H54 (cell line): ENCODE measurements around the gene CAMSAP1.

Experiments
- DNase-seq: peaks from one replicate; pipeline ENCODE4 v3.0.0; 2011; ENCODE audit warnings: low spot score, mixed read lengths; ENCODE audit not compliant: insufficient read length
- FAIRE-seq: peaks from 3 replicates; lab custom pipeline; 2011; peaks lifted over from hg19 to GRCh38; lab: Jason Lieb, UNC
- POLR2A ChIP-seq: IDR thresholded peaks from 2 replicates; pipeline ENCODE4 v1.6.1; 2011; ENCODE audit warnings: low read depth, mild to moderate bottlenecking, low read length

Gene CAMSAP1

DNA sequence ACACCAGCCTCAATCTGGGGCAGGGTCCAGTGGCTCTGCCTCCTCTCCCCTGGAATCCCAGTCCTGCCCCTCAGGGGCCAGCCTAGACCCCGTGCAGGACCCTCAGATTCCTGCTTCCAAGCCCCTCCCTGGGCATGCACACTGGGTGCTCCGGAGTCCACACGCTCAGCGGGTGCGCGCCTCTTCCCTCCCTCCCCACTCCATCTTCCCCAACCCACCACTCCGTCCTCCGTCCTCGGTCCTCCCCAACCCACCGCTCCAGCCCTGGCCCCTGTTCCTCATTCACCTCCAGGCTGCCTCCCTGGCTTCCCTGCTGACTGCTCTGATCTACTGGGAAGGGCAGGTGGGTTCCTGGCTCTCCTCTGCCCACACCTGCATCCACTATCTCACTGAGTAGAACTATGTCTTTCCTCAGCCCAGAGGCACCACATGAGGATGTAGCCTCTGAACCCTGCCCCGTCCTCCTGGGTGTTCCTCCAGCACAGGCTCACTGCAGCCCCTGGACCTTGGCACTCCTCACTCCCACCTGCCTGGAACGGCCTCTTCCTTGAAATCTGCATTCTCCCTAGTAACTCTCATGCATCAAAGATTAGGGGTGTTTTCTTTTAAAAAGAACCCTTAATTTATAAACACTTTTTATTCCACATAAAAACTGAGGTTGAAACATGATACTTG lies 92.8 kb downstream of the CAMSAP1 start:
- no peak for TF ChIP-seq POLR2A
- no peak for DNase-seq
- no peak for FAIRE-seq

DNA sequence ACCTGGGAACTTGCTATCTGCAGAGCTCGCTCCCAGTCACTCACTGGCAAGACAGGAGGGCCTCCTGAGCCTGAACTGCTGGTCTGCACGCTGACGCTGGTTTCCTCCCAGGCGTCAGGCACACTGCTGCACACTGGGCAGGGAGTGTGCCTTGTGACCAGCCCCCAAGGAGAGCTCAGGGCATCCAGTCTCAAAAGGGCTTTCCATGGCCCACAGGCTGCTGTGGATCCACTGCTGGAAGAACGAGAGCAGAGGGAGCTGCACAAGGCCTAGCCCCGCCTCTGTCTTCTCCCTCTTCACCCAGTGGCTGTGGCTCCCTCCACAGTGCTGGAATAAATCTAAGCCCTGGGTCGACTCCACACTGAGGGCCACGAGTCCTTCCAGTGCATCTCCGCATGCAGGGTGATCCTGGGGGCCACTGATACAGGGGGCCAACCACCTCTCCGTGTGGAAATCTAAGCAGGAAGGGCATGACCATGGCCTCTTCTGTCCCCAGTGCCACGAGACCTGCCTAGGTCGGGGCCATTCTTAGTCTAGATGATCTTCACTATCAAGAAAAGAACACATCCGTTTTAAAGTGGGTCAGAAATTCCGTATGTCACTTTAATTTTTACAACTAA lies 93.6 kb downstream of the CAMSAP1 start:
- DNase-seq = no peak
- FAIRE-seq = no peak
- no peak for TF ChIP-seq POLR2A

DNA sequence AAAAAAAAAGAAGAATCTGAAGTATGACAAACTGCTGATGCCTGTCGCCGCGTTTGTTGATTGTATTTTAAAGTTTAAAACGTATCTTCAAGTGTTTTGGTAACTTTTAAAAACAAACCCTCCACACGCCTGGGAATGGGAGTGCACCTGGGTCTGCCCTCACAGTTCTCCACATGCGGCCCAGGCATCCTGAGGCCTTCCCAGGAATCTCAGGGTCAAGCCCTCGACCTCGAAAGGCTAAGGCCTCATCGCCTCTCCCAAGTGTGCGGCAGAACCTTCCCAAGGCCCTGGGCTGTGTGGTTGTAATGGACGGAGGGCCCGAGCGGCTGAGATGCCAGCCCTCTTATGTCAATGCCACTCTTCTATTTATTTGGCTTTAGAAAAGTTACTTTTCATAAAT lies 94.4 kb downstream of the CAMSAP1 start:
- FAIRE-seq (no peak), DNase-seq (no peak)
- TF ChIP-seq POLR2A = no peak

DNA sequence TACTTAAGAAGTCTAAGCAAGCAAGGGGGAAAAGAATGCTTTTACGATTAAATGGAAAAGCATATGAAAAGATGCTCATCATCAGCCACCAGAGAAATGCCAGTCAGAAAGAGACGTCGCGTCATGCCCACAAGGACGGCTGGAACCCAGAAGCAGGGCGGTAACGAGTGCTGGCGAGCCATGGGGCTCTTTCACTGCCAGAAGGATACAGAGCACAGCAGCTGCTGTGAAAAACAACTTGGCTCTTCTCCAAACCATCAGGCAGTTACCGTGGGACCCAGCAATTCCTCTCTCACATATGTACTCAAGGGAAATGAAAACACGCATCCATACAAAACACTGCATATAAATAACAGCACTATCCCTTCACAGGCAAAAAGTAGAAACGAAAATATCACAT lies 95.5 kb downstream of the CAMSAP1 start:
- TF ChIP-seq POLR2A = no peak
- FAIRE-seq (no peak), DNase-seq (no peak)

DNA sequence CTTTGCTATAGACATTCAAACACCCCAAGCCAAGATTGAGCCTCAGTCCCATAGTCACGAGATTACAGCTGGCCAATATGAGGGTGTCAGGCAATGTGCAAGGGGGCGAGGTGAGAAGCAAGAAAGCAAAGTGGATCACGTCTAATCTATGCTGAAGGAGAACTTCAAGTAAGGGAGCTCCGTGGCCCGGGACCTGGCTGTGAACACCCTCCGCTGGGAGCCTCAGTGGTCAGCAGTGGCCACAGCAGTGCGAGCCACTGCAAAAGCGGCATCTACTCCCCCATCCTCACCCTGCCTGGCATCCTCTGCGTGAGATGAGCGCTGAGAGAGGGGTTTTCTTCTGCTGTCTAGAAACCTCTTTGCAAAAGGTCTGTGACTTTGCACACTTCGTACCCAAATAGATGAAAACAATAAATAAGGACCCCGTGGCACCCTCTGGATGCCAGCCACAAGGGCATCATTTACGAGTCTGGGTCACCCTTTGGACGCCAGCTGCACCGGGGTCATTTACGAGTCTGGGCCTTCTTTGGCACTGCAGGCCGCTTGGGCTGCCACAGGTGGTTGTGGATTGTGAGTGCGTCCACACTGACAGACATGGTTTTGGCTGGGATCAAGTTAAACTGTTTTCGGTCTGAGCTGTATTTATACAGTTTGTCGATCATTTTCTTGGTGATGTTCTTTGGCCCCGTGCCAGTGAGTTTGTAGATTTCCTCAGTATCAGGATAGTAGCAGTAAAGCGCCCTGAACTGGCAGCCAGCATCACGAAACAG lies 96.4 kb downstream of the CAMSAP1 start:
- FAIRE-seq (no peak), DNase-seq (no peak)
- no peak for TF ChIP-seq POLR2A

DNA sequence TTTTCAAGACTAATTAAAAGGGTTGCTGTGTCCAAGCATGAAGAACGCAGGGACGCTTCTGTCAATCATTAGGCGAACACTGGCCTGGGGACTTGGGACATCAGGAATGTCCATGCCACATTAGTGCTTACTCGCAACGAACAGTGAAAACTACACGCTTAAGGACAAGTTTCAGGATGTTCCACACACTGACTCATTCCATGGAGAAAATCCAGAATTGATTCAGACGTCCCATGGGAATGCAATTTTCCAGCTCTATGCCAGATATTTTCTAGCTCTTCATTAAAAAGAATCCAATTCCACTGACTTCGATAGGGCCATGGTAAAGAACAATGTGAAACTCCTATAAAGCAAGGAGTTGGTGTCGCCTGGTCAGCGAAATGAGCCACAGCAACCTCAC lies 98.2 kb downstream of the CAMSAP1 start:
- DNase-seq = no peak
- TF ChIP-seq POLR2A = no peak
- FAIRE-seq = no peak

DNA sequence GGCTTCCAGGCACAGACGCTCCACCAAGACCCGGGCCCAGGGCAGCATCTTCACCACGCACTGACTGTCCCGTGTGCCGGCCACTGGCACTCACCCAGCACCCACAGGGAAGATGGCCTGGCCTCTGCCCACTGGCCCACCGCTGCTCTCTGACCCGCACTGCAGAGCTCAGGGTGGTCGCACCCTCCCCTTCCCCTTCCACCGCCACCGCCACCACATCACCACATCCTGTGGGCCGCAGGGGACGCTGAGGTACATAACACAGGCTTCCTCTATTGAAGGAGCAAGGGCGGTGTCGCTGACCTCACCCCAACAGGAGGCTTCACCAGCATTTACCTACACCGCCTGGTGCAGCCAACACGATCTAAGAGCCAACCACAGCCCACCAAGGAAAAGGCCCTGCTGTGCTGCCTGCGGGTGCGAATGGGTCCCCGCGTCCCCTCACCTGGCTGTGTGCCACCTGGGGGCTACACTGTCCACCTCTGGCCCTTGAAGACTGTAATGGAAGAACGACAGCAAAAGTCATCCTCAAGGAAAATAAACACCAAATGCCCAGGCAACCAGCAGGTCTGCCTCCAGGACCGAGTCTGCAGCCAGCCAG lies 101.8 kb downstream of the CAMSAP1 start:
- TF ChIP-seq POLR2A = no peak
- DNase-seq (no peak), FAIRE-seq (no peak)

DNA sequence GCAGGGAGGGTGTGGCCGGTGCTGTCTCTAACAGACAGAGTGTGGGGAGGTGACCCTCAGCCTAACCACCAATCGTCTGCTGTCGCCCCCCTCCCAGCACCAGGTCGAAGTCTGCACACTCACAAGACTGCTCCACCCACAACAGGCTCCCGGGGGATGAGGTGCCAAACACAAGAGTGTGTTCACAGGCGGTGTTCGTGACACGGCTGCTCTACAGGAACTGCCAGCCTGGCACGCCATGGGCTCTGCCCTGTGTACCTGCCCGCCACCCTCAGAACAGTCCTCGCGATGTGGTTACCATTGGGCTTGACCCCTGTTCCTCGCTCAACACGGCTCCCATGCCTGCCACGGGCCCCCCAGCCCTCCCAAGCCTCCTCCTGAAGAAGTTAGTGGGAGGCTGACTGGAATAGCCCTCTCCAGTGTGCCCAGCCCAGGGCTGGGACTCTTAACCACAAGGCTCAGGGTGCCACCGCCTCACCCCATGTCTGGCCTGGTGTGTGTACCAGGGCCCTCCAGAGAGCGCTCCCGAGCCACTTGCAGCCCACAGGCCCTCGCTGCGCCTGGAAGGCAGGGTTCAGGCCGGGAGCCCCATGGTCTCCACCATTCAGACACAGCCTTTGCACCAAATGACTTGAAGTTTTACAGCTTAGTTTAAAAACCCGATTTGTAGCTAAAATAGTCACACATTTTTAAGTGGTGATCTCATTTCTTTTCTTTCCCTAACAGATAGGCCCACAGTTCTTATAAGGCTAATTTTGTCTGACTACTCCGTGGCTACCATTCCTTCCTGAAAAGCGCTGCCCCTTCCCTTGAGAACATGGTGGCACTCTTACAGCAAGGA lies 102.5 kb downstream of the CAMSAP1 start:
- no peak for TF ChIP-seq POLR2A
- DNase-seq = no peak
- FAIRE-seq = no peak

DNA sequence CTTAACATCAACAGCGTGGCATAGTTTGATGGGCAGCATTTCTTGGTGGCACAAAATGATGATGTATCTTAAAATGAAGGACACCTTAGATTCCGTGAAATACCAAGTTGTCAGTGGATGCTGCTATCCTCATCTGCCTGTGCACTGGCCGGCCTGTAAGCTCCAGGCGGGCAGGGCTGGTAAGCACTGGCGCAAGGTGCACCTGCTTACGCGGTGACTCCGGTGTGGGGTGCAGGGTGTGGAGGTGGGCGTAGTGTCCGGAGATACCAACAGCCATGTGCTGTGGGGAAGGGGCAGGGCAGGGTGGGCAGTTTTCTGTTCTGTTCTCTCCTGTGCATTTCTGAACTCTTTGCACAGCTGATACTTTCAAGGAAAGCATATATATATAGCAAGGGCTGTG lies 103.9 kb downstream of the CAMSAP1 start:
- TF ChIP-seq POLR2A = no peak
- FAIRE-seq (no peak), DNase-seq (no peak)

DNA sequence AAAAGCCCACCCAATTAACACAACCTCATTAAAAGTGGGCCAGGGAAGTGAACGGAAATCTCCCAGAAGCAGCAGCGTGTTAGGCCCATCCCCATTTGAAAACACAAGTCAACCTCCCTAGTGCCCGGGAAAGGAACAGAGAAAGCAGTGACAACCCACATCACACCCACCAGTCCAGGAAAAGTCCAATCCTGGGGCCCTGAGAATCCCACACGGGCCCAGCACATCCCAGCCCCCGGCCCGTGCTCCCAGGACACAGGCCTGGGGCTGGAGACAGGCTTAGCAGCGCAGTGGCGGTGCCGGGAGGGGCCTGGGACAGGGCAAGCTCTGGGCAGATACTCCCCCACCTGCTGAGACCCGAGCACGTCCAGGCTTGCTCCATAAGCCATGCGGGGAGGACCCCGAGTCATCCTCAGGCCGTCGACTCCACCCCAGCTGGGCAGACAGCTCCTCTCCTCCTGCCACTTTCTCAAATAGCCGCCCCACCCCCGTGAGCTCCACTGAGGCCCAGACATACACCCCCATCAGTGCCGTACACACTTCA lies 104.4 kb downstream of the CAMSAP1 start:
- FAIRE-seq (no peak), DNase-seq (no peak)
- no peak for TF ChIP-seq POLR2A

DNA sequence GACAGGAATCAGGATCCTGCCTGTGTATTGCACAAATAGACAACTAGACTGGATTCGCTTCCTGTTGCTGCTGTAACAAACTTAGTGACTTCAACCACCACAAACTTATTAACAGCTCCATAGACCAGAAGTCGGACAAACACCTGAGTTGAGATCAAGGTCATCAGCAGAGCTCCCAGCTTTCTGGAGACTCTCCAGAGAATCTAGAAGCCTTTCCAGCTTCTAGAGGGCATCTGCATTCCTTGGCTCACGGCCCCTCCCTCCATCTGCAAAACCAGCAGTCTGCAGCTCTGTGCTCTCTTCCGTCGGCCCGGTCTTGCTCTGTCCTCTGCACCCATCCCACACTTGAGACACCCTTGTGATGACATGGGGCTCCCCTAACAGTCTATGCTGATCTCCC lies 106.3 kb downstream of the CAMSAP1 start:
- DNase-seq = no peak
- no peak for FAIRE-seq
- TF ChIP-seq POLR2A = no peak

DNA sequence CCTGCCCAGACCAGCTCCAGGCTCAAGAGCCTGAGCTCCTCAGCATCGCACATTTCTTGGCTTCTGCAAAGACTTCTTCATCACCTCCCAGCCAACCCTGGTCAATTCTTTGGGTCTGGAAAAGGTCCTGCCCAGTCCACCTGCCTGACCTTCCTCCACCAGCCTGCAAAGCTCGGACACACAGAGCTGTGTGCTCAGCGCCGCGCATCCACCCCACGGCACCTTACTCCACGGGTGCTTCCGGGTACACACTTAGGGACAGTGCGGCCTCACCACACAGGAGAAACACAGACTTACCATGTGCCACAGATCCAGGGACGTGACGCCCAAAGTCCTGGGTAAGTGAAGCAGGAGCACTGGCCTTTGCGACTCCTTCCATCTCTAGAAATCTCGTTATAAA lies 108.1 kb downstream of the CAMSAP1 start:
- no peak for DNase-seq
- no peak for FAIRE-seq
- no peak for TF ChIP-seq POLR2A

DNA sequence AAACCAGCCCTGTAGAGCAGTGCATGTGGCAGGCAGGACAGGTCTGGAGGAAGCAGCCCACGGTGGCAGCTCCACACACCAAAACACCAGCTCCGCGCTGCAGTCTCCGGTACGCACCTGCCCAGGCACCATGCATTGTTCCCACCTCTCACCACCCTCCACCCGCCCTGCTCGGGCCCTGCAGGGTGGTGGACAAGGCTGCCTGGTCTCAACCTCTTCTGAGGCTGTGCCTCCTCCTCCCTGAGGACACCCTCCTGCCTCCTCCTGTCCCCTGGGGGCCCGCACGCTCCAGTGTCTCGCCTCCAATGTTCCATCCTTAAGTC lies 109.1 kb downstream of the CAMSAP1 start:
- DNase-seq = no peak
- no peak for FAIRE-seq
- TF ChIP-seq POLR2A = no peak
